H54 (cell line): Measurements from ENCODE around the gene CEP43.

Source experiments
- DNase-seq: peaks from one replicate; pipeline ENCODE4 v3.0.0; 2011; ENCODE audit warnings: low spot score, mixed read lengths; ENCODE audit not compliant: insufficient read length
- FAIRE-seq: peaks from 3 replicates; lab custom pipeline; 2011; peaks lifted over from hg19 to GRCh38; lab: Jason Lieb, UNC
- POLR2A ChIP-seq: IDR thresholded peaks from 2 replicates; pipeline ENCODE4 v1.6.1; 2011; ENCODE audit warnings: low read depth, mild to moderate bottlenecking, low read length

The CEP43 gene

DNA sequence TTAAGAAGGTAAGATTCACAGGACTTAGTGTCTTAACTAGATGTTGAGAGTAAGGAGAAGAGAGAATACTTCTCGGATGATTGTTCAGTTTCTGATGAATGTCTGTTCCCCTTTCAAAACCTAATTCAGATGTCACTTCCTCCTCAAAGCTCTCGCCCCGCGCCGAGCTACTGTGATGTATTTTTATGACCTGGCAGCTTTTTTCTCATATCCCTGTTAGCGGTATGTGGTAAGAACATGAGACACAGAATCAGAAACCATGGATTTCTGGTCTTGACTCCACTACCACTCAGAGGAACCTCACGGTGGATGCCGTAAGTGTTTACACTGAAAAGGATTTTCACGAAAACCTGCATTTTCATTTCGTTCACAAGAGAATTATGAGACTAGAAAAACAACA, 48.4 kb downstream of the CEP43 start:
- no peak for FAIRE-seq
- DNase-seq: no peak
- TF ChIP-seq POLR2A: no peak
